Epithelial cell of proximal tubule (primary cell): ENCODE results near the gene HID1. TPM values are rescaled to one million over a fixed set of nuclear protein-coding genes. Genes with fewer than 3 reads are reported as not detected.
A peak's percentile ranks its signal among the peaks of the same experiment; 100 is the strongest.

Experiments
- DNase-seq: peaks from one replicate; pipeline ENCODE4 v3.0.0-alpha.2; 2011; ENCODE audit warnings: low read depth
- H3K4me3 ChIP-seq: 2 replicates; pipeline ENCODE4 v1.5.1; 2011; ENCODE audit warnings: low read depth, mild to moderate bottlenecking, low read length
- CTCF ChIP-seq: conservative IDR thresholded peaks from 2 replicates; pipeline ENCODE4 v1.5.1; 2012; ENCODE audit warnings: low read depth, mild to moderate bottlenecking, low read length
- total RNA-seq: library from RNA; depleted of rRNA; stranded (reverse); fragments of >200 nt; gene quantifications from 2 replicates; pipeline ENCODE4 v1.2.3, GENCODE V29; 2015

Gene HID1
- total RNA-seq, 1 donor from 2014 or later = 19.1 TPM

GRCh38 chr17:74925242-74925641, 47.3 kb downstream of the HID1 start:
- no peak for TF ChIP-seq CTCF
- no peak for DNase-seq
- no peak overlapping the region for H3K4me3 ChIP-seq

GRCh38 chr17:74924250-74924948, 48.2 kb downstream of the HID1 start, which contains the start of gene OTOP2:
OTOP2 (plus strand) TSS chr17:74924273; CDS start chr17:74924633, 360 bp downstream.
- H3K4me3 ChIP-seq = peak within 1 kb of the TSS; percentile 40
- DNase-seq = no peak
- TF ChIP-seq CTCF = no peak

- peak overlapping the region; percentile 40 for H3K4me3 ChIP-seq
- TF ChIP-seq CTCF = peak; percentile 61
- DNase-seq = no peak
Measured at GRCh38 chr17:74923538-74924249, 48.9 kb downstream of the HID1 start.

- no peak for TF ChIP-seq CTCF
- no peak for DNase-seq
- H3K4me3 ChIP-seq = peak within 1 kb of the TSS; percentile 40
Measured at GRCh38 chr17:74922694-74923537, 49.6 kb downstream of the HID1 start, which contains the start of gene USH1G. USH1G (minus strand) TSS chr17:74923255; CDS start chr17:74923073, 182 bp downstream.

GRCh38 chr17:74922172-74922571, 50.4 kb downstream of the HID1 start:
- TF ChIP-seq CTCF = no peak
- H3K4me3 ChIP-seq = no peak overlapping the region
- DNase-seq = no peak

GRCh38 chr17:74921769-74922168, 50.8 kb downstream of the HID1 start:
- DNase-seq = no peak
- no peak for TF ChIP-seq CTCF
- no peak overlapping the region for H3K4me3 ChIP-seq
